ENCODE data around the gene TGOLN2. TPM values are rescaled to one million over a fixed set of nuclear protein-coding genes. Genes with fewer than 3 reads are reported as not detected.

The TGOLN2 gene
- total RNA-seq, 1 donor from 2014 or later: 152 TPM

DNA sequence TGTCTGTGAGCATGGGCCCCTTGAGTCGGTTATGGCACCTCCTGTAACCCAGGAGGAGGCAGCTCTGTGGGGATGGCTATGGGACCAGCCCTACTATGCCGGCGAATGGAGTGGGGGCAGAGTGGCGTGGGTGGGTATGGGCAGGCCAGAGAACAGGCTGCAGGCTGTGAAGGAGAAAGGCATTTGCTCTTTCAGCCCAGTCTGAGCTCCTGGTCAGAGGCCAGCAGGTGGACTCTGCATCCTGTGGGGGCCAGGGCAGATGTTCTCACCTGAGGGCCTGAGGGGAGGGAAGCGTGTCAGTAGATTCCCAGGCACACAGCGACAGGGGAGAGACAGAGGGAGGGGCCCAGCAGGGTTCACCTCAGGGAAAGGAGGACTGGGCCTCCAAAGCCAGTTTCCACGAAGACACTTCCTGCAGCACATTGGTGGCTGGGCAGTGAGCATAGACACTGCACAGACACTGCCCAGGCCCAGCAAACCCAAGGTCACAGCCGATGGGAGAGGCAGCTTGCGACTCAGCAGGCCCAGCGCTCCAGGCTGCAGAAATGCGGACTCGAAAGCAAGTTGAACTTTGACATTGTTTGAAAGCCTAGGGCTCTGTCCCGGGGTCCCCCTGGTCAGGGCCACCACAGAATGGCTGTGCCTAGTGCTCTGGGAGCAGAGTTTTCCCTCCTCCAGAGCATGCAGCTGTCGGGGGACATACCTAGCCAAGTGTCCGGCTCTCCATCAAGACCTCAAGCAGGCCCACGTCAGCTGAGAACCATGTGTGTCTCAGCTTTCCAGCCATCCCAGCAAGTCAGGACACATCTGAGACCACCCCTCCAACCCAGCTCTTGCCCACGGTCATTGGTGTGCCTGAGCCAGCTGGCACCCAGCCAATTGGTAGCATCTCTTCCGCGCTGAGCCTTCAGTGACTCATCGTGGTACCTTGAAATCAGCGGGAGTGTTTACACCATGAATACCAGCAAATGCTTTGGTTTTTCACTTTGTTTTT is 53.8 kb downstream of the TGOLN2 start:
- intact Hi-C loops (cut with micrococcal nuclease): no loop called here

DNA sequence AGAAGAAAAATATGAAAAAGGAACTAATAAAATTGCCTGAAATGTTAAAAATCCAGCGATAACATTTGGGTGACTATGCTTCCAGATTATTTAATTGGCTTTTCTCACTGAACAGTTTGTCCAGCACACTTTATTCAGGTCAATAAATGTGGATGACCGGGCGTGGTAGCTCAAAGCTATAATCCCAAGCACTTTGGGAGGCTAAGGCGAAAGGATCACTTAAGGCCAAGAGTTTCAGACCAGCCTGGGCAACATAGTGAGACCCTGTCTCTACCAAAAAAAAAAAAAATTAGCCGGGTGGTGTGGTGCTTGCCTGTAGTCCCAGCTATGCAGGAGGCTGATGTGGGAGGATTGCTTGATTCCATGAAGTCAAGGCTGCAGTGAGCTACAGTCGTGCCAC is 55.4 kb downstream of the TGOLN2 start:
- intact Hi-C loops (cut with micrococcal nuclease): no loop called here

DNA sequence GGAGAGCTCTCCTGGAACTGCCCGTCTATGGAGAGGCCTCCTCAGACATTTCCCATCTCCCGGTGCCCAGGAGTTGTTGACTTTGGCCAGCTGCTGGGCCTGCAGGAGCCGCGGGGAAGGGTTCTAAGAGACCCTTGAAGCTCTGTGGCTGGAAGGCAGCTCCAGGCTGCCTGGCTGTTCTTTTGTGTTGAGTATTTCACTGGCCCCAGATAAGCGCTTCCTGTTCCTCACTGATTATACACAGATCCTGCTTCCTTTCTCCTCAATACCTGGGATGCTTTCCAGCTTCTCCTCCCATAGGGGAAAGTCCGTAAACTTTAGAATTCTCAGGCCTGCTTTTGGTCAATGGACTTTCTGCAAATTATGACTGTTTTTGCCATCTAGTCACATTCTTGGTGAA is 57.8 kb downstream of the TGOLN2 start:
- intact Hi-C loops (cut with micrococcal nuclease): no loop called here

Other genes starting within 250 kb of the TGOLN2 start
- gene TCF7L1, start 194.6 kb downstream of the TGOLN2 start, total RNA-seq: not detected in 2 replicates
- gene RETSAT, start 26.5 kb upstream of the TGOLN2 start, total RNA-seq: 27.0 and 32.2 TPM in 2 replicates
- 21.7 and 22.3 TPM in 2 replicates for gene ELMOD3, start 26.8 kb upstream of the TGOLN2 start, total RNA-seq
- gene CAPG, start 82.4 kb upstream of the TGOLN2 start, total RNA-seq: 181 and 216 TPM in 2 replicates
- gene SH2D6, start 90.7 kb upstream of the TGOLN2 start, total RNA-seq: 0.74 and 0.83 TPM in 2 replicates
- 288 and 294 TPM in 2 replicates for gene MAT2A, start 211.2 kb upstream of the TGOLN2 start, total RNA-seq
- 23.9 and 26.4 TPM in 2 replicates for gene GGCX, start 233.5 kb upstream of the TGOLN2 start, total RNA-seq
- 146 and 147 TPM in 2 replicates for gene VAMP8, start 249.6 kb upstream of the TGOLN2 start, total RNA-seq